HG03342 (cell line): ENCODE measurements around the gene GRID1.
"Not testable (repeated sequence)": the region's sequence is repeated elsewhere in the genome, so short reads cannot be mapped to it uniquely, and the experiment has no call there.

Experiments
- ATAC-seq: cut with Tn5 transposase; IDR thresholded peaks from one replicate; pipeline ENCODE4 v1.9.1; 2021; ENCODE audit warnings: mild to moderate bottlenecking, moderate library complexity; ENCODE audit not compliant: unreplicated experiment

The GRID1 gene

DNA sequence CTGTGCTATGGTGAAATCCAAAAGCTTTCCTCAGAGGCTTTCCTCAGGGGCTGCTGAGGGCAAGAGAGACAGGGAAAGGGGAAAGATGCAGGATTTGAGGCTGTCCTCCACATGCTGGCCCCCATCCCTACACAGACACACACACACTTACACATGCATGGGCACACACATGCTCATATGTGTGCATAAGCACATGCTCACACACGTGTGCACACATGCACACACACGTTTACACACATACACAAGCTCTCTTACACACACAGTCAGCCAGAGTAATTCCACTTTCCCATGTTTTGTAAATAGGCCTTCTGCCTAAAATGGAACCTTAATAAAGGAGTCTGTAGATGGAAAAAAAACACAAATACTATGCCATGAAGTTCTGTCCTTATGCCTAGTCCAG, 312.9 kb downstream of the GRID1 start:
- no peak for ATAC-seq

DNA sequence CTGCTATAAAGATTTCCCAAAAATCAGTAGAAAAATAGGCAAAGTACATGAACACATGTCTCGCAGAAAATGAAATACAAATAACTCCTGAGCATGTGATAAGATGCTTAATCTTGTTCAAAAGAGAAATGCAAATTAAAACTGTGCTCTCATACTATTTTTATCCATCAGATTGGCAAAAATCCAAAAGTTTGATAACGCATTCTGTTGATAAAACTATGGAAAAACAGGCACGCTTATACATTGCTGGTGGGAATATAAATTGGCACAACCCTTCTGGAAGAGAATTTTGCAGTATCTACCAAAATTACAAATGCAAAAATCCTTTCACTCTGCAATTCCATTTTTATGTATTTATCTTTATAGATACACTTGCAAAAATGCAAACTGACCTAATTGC, 315.0 kb downstream of the GRID1 start:
- no peak for ATAC-seq

DNA sequence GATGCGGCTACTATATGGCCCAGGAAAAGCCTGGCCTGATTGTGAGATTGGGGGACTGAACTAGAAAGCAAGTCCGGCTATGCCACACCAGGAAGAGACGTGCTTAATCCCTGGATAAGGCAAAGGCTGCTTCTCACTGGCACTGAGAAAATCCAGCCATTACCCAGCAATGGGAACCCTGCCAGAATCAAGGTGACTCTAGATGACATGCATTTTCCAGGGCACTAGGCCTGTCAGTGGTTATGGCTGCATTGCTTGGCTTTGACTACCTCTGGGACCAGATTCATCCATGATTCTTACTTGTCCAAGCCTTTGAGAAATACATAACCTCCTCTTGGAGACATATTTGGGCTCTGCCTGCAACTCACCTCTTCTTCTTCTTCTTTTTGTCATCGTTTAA, 317.2 kb downstream of the GRID1 start:
- no peak for ATAC-seq

DNA sequence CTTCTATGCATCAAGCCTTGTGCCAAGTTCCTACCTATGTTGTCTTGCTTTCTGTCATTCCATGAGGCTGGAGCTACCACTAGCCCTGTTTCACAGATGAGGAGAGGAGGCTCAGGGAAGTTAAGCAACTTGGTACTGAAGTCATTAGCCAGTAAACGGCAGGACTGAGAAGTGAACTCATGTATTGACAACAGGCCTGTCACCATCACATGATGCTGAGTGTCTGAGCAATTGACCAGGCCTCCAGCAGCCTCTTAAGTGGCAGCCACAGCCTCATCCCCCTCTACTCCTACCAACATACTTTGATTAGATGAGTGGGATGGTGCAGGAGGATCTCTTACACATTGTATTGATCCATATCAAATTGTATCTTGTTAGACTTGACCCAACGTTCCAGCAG, 317.6 kb downstream of the GRID1 start:
- ATAC-seq = no peak

DNA sequence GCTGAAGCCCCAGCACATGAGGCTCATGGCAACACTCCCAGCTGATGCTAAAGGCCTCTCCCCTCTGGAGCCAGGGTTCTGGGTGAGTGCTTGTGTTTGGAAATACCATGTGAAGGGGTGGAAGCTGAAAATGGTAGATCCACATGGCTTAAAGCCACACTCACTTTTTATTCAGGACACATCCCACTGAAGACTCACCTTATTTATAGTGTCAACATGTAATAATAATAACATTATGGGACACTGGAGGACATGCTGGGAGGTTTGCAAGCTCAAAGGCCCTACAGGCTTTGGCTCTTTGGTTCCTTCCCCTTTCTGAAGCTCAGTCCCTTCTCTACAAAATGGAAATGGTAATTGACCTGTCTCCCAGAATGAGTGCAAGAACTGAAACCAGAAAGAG, 318.0 kb downstream of the GRID1 start:
- no peak for ATAC-seq

DNA sequence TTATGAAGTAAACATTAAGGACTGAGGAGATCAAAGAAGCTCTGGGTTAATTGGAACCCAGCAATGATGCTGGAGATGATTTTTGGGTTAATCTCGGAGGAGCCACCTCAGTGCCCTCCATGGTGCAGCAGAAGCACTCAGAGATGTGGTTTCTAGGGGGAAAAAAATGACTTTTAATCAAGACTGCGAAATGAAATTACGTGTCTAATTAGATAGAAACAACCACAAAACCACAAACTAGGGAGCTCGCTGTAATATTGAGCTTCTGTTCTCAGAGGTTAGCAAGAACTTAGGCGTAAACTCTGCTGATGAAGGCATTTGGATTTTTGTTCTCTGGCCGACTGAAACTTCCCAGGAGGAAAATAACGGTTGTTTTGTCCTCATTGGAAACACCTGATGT, 319.0 kb downstream of the GRID1 start:
- ATAC-seq = no peak

DNA sequence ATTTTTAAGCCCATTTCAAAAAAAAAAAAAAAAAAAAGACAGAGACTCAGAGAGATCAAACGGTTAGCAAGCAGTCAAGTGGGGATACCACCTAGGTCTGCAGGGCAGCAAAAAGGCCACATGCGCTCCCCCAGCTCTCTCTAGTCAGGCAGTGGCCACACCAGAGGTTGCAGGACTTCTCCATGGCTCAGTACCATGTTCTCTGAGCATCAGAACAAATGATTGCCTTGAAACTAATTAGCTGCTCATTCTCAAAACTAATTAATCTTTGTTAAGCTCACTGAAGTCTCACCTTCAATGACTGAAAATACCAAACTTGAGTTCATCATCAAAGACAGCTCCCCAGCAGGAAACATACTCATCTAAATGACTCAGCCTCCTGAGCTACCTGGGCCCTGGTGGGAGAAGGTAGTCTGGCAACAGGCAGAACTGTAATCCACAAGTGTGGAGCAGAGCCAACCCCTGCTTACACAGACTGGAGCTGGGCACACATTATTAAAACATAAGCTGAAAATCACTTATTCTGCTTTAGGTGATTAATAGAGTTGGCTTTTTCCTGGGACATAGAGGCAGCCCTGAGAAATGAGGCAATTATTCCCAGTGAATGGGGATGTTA, 319.6 kb downstream of the GRID1 start:
- ATAC-seq = no peak

DNA sequence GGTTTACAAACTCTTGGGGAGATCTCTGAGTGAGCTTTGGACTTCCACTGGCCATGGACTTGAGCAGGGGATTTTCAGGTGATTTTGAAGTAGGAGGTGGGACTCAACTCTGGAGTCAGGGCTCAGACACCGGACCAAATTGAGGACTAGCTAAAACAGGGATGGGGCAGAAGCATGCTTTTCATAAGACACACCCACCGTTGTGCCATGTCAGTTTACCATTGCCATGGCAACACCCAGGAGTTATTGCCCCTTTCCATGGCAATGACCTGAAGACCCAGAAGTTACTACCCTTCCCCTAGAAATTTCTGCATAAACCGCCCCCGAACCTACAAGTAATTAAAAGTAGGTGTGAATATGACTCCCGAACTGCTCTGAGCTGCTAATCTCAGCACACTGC, 320.7 kb downstream of the GRID1 start:
- no peak for ATAC-seq

DNA sequence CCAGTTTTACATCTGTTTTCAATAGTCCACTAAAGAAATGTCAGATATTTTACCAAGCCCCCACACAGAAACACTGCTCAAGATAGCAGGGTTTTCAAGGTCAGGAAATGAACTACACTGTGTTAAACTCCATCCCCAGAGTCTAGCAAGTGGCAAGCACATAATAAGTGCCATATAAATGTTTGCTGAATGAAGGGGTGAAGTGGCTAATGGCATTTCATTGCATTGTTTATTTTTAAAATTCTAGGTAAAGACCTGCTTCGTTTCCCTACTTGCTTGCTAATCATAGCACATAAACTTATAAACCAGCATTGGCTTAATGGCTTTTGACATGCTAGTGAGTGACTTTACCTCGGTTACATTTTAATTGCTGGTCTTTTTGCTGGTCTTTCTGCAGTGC, 322.6 kb downstream of the GRID1 start:
- ATAC-seq = no peak

DNA sequence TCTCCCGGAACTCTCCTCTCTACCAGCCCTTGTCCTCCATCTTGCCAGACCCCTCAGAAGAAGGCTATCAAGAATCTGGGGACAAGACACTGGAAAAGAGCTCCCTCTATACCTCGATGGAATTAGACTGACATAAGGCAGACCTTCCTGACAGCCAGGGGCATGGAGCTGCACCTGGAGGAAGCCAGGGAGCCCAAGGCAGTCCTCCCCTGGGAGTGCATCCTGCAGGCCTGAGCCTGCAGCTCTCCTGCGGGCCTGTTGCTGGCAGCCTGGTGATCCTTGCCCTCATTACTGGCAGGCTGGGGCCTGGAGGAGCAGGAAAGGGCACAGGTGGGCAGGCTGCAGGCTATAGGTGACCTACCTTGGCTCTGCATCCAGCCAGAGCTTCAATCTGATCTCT, 323.4 kb downstream of the GRID1 start:
- no peak for ATAC-seq

DNA sequence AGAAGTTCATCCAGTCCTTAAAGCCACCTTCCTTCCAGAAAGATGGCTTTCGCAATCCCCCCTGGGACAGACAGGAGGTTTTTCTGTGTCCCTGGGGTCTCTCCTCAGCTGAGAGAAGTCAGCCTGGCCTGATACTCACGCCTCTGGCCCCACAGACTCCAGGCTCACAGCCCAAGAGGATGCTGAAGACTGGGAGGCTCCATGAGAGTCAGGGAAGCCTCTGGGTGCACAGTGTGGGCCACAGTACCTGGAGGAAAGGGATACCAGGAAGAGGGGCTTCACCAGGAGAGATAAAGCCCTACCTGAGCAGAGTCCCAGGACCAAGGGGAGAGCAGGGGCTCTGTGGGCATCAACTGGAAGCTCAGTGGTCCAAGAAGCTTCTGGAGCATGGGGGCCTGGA, 324.4 kb downstream of the GRID1 start:
- ATAC-seq = no peak

DNA sequence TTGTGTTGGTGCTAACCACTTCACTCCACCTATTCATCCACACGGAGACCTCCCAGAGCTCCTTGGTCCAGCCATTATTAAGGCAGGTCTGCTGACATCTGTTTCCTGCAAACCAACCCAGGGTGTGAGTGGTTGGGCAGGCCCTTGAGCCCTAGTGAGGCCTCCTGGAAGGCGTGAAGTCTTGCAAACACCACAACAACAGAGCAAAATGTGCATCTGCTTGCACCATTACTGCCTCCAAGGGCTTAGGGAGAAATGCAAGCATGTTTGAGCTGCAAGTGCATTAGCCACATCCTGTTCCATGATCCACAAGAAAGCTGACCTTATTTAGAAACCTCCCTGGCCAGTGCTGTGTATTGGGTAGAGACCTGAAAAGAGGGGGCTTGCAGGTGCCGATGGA, 325.5 kb downstream of the GRID1 start:
- no peak for ATAC-seq

DNA sequence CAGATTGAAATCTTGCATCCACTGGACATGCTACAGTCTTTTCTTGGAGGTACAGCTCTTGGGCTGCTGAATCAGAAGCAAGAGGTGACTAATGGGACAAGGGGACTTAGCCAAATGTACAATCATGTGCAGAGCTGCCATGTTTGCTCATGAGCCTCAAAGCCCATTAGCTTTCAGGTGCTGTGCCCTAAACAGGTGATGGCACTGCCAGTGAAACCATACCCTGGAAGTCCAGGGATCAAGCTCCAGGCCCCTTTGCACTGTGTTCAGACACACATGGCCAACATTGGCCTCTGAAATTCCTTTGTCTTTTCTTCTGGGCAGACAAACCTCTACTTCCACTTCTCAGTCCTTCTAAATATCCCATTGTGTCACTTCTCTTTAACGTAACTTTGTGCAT, 328.2 kb downstream of the GRID1 start:
- ATAC-seq = no peak

DNA sequence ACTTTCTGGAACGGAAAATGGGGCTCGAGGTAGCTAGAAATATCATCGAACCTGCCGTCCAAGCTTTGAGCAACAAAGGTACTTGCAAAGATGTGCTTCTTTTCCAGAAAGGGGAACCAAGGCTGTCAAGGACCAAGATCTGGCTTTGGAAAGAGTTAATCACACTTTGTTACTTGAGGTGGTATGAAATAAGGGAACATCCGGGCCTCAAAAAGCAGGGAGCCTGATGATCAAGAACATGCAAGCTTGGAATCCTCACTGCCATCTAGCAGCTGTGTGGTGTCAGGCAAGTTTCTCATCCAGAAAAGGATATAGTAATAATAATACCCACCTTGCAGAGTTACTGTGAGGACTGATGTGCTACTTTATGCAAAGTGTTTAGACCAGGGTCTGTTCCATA, 329.5 kb downstream of the GRID1 start:
- no peak for ATAC-seq

DNA sequence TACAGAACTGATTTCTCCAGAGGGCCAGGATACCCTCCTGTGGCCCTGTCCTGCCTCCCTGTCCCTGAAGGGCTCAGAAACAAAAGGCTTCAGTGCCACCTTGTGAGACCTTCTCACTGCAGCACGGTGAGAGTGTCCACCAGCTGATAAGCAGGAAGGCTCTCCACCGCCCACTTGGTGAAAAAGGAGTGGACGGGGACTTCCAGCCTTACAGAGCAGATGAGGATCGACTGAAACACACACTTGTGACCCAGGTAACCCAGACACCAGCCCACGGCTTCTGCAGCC, 330.1 kb downstream of the GRID1 start:
- no peak for ATAC-seq

DNA sequence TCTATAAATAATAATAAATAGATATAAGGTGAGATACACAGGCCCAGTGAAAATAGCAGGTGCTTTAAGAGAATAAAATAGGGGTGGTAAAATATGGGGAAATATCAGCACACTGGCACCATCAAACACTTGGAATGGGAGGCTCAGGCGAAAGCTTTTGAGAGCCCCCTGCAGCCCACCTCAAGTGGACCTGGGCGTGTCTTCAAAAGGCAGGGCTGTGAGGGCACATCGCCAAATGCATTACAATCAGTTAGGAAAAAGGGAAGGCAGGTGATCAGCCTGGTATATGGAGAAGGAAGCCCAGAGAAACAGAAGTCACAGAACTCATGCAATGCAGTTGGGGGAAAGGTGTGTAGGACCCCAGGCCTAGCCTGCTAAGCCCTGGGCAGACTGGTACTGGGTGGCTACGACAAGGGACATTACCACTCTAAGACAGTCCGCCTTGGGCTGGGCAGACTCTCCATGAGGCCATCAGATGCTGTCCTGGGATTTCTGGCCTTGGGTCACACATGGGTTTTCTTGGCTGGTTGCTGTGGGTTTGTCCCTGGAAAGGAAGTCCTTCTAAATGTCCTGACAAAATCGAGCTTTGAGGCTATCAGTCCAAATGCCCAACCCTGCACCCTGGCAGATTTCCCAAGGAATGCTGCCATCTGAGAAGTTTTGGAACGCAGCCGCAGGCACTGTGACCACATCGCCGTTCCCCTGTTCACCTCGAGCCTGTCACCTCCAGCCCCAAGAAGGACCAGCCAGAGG, 330.6 kb downstream of the GRID1 start:
- no peak for ATAC-seq

DNA sequence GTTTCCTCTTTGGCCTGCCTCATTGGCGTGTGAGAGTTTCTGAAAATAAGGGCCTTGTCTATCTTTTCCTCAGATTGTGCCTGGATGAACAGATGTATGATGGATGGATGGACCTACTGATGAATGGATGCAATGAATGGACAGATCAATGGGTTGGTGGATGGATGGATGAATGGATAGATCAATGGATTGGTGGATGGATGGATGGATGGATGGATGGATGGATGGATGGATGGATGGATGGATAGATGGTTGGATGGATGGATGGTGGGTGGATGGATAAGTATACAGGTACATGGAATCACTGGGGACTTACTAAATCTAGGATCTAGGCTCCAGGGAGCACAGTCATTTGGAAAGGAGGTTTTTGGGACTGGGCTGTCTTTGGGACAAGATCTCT, 331.9 kb downstream of the GRID1 start:
- ATAC-seq = no peak

DNA sequence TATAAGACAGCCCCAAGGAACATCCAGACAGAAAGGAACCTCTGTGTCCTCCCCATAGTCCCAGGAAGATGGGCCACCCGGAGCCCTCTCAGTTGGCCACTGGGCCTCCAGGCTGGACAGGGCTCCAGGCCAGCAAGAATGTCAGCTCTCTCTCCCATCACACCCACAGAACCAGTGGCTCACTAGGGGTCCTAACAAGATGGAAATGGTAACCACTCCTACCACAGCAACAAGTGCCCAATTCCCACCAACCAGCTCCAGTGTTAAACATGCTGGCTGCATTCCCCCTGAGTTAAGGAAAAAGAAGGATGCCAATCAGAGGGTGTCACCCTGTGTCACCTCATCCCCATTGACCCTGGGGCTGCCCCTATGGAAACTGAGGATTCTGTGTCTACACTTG, 333.0 kb downstream of the GRID1 start:
- ATAC-seq = no peak

DNA sequence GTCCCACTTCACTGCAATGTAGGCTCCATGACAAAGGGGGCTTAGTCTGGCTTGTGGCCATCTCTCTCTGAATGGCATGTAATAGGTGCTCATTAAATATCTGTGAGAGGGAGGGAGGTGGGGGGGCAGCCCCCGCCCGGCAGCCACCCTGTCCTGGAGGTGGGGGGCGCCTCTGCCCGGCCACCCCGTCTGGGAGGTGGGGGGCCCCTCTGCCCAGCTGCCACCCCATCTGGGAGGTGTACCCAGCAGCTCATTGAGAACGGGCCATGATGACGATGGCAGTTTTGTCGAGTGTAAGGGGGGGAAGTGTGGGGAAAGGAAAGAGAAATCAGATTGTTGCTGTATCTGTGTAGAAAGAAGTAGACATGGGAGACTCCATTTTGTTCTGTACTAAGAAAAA, 334.5 kb downstream of the GRID1 start:
- not testable (repeated sequence) for ATAC-seq

DNA sequence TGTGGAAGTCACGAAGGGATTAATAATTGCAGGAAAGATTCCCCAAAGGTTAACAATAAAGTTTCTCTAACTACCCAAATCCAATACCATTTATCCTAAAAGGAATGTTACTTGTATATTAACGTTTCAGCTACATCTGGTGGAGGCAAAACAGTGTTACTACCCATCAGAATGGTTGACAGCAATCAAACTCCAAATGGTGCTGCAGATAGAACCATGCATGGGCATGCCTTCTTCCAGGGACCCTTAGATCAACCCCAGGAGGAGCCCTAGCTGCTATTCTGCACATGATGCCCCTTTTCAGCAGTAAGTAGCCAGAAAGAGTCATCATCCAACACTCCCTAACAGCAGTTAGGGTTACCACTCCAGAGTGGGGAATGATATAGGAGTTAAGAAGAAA, 336.3 kb downstream of the GRID1 start:
- no peak for ATAC-seq

DNA sequence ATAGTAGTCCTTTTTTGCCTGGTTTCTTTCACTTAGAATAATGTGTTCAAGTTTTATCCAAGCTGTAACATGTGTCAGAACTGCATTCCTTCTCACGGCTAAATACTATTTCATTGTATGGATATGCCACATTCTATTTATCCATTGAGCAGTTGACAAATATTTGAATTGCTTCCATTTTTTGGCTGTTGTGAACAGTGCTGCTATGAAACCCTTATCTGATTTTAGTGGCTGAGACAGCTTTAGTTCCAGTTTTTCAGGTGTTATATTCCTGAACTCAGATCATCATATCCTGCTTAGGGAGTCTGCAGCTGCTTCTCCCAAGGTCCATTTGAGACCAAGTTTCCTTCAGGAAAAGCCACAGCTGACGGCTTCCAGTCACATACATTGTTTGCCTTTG, 339.2 kb downstream of the GRID1 start:
- no peak for ATAC-seq

DNA sequence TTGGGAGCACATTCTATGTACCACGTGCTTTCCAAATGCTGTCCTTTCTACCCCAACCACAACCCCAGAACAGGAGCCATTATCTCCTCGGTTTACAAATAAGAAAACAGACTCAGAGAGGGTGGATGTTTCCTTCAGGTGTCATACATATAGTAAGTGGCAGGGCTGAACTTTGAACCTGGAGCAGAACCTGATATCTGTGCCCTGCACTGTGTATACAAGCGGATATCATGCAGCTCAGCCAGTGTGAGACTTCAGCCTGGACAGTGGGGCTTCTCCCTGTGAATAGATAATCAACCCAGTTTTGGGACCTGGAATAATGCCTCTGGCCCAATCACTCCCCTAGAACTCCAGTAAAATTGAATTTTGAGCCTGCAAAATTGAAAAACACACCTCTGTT, 341.1 kb downstream of the GRID1 start:
- ATAC-seq = no peak
